Measurements from ENCODE around the gene NABP1.

NABP1 gene

DNA sequence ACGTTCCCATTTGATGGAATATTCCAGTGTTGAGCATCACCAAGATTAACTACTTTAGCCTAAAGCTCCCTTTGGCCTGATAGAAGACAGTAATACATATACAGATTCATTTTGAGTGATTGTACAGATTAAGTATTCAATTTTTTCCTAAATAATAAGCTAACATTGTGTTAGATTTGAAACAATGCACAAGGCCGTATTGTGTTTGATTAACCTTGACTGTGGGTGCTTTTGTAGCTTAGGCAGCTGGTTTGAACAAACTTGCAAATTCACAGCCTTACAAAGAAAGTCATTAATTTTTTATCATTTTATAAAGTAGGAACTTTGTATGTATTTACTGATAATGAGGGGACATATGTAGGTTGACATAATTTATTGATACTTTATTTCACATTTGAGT is 29.6 kb downstream of the NABP1 start:
- DNase-seq (ENCODE audit: low read depth in 3 of 3) = no peak

DNA sequence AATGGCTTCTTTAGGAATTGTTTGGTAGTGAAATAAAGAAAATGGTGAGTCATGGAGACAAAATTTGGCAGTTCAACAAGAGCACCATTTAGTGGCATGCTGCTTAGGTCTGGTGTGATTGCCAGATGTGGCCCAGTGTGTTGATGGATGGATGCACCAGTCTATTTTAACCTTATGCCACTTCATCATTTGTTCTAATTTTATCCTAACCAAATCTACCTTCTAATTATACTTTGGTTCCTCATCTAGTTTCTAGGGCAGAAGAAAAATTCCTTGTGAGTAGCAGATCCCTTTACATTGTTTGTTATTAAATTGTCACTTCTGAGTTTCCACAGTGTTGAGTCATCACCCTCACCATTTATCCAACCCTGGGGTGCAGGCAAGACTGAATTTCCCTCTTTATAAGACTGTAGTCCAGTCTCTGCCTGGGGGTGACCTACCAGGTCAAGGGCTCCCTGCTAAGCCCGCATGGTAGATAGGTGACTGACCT is 32.5 kb downstream of the NABP1 start:
- DNase-seq (ENCODE audit: low read depth in 3 of 3) = no peak

DNA sequence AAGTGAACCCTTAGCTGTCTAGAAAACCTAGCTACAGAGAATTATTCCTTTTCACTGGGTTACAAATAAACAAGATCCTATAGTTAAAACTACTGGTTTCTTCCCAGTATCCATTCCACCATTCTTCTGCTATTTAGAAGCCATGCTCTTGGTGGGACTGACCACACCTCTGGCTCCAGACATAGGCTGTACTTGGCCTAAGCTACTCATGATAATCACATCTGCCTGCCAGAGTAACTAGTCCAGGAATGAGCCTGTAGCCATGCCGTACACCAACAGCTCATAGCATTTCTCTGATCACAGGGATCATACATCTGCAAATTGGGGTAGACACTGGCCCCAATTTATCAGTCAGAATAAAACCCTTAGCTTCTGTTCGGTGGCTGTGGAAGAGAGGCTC is 33.7 kb downstream of the NABP1 start:
- DNase-seq (ENCODE audit: low read depth in 3 of 3) = no peak

DNA sequence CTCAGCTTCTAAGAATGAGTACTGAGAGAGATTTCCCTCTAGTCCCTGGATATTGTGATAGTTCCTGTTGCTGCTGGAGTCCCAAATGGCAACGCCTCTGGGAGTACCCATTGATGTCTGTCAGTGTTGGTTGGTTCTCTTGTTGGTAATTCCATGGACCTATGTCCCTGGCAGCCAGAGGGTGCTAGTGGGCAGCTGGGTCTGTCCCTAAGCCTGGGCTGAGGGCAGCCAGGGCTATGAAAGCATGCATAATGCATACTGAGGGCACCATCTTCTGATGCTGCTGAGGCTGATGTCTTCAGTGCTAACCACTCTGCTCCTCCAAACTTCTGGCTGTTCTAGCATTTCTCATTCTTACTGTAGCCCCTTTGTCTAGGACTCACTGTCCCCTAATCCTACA is 35.9 kb downstream of the NABP1 start:
- no peak for DNase-seq (ENCODE audit: low read depth in 3 of 3)

DNA sequence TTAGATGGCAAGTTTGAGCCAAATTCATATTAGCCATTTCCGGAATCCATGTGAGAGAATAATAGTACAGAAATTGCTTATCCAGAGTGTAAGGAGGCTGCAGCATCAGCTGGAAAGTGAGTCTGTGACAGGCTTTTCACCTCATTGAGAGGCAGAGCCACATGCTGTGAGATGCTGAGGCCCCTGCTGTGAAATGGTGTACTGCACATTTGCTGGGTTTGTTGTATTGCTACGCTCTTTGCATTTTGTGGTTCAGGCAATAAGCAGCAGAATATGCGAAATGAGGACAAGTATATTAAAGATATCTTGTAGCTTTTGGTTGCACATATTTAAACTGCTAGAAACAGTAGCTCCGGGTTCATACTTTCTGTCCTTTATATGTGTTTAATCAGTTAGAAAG is 37.0 kb downstream of the NABP1 start:
- no peak for DNase-seq (ENCODE audit: low read depth in 3 of 3)

DNA sequence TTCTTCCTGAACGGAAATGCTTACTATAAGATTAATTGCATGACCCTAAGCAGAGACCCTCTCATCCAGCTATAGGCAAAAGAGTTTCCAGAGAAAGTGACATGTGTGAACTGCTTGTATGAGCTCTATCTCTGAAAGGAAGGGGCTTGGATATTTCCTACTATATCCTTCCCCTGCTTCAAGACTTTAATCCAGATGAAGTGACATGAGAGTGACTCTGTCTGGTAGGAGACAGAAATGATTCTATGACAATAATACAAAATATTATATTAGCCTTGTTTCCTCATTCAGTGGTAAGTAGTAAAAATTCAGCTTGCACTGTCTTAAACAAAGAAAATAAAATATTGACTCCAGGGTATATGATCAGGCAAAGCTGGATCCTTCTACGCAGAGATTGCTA is 37.5 kb downstream of the NABP1 start:
- no peak for DNase-seq (ENCODE audit: low read depth in 3 of 3)

DNA sequence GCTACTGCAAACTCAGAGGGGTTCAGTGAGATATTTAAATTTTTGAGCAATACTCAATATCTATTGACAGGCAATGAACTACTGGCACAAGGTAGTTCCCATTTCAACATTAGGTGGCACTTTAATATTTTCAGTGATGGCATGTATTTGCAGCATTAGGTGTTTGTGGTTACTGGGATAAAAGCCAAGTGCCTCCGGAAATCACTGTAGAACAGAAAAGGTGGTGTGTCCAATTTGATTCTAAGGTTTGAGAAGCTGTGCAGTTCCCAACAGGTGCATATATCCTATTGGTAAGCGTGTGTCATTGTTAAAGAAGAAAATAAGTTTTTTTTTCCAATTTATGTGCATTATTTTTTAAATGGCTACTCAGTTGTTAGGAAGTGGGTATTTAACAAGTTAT is 41.3 kb downstream of the NABP1 start:
- no peak for DNase-seq (ENCODE audit: low read depth in 3 of 3)

DNA sequence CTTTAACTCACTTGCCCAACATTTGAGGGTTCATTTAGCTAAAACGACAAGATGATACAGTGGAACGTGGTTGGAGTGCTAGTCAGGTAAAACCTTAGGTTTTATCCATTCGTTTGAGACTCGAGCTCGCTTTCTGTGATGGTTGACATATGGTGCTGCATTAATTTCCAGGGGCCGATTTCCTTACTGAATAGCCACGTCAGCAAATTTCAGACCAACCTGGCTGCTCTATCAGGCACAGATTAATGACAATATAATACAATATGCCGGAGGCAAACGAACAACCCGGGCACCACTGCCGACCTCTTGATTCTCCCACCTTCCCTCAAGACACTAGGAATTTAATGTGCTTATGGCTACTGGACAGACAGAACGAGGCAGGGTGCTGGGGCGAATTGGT is 42.0 kb downstream of the NABP1 start:
- no peak for DNase-seq (ENCODE audit: low read depth in 3 of 3)

DNA sequence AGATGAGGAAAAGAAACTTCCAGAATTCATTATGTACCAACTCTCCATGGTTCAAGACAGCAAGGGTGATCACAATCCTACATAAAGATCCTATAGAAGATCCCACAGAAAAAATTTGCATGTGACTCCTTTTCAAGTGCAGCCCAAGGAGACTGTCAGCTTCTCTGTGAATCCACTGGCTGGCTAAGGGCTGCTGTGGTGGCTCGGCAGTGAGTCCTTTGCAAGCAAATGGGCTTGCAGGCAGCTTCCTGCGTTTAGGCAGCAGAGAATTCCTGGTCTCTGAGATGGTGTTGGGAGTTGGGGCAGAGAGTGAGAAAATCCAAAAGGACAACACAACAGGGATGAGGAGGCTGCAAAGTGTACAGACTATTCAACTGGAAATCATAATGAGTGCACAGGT is 43.4 kb downstream of the NABP1 start:
- DNase-seq (ENCODE audit: low read depth in 3 of 3) = no peak

DNA sequence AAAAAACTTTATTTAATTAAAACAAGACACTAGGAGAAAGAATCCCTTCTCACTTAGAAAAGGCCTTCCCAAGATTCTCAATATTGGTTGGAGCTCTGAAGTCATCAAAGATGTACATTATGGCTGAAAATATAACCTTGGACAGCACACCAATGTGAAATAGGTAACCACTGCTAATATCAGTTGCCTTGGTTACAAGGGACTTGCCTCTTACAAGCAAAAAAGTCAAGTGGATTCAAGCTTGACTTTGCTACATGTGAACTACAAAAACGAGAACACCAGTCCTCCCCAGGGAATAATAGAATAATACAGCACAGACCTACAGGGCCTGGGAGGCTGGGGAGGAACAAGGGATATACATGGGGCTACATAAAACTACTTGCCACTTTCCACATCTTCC is 46.1 kb downstream of the NABP1 start:
- no peak for DNase-seq (ENCODE audit: low read depth in 3 of 3)

DNA sequence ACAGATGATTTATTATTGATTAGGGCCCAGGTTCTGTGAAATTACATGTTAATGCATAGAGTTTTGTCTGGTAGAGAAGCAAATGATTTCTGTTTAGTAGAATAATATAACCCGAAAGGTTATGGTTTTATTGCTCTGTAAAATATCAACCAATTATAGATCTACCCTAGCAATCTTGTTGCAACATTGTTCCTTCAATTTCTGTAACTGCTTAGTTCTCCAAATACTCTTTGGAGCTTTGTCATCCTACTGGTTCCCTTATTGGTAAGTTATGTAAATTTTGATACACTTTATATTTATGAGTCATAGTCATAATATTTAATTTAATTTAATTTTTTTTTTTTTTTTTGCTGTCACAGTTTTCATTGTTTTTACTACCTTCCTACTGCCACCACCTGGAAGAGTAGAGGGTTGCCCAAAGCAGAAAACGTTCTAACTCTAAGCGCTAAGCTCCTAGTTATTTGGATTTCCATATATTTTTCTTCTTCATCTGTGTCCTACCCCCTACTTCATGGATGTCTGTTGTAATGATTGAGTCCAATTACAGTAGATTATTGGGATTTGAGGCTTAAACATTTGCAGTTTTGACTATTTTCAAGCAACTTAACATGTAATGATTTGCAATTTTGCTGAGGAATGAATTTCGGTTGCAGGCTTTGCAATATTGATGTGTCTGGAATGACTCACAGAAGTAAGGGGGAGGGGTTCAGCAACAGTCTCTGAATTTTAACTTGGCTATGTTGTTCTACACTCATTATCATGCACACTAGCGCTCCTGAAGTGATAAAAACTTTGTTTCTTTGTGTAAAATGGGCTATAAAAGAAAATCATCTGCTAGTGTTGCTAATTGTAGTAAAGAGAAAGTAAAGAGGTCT is 51.1 kb downstream of the NABP1 start:
- DNase-seq (ENCODE audit: low read depth in 3 of 3) = no peak

DNA sequence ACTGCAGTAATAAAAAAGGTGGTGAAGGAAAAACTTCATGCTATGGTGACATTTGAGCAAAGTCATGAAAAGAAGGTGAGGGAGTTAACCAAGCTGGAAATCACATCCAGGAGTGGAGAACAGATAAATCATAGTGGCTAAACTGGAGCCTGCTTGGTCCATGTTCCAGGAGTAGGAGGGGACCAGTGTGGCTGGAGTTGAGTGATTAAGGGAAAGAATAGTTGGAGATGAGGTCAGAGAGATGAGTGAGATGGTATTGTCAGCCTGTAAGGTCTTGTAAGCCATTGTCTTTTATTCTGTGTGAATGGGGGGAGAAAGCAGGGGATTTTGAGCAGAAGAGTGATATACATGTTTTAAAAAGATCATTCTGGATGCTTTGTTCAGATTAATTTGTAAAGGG is 52.3 kb downstream of the NABP1 start:
- DNase-seq (ENCODE audit: low read depth in 3 of 3) = no peak

All from stimulated activated CD4-positive, alpha-beta T cell treated with anti-CD3 and anti-CD28 coated beads, TNF-alpha, amount 100 ng/mL, for 24 hours (primary cell).